Hepatocyte (in vitro differentiated cells): Measurements from ENCODE around the gene UBA1. TPM values are rescaled to one million over a fixed set of nuclear protein-coding genes. Genes with fewer than 3 reads are reported as not detected.
A peak's percentile ranks its signal among the peaks of the same experiment; 100 is the strongest.

Experiments
- DNase-seq: peaks from one replicate; pipeline ENCODE4 v3.0.0-alpha.2; 2016; ENCODE audit warnings: low spot score
- H2AFZ ChIP-seq: fragments of 200-600 bp; sonication (generic); 2 replicates; pipeline ENCODE4 v1.6.0; 2016; ENCODE audit warnings: antibody characterized with exemption, mild to moderate bottlenecking
- H3K27ac ChIP-seq: fragments of 200-600 bp; sonication (generic); 2 replicates; pipeline ENCODE4 v1.5.1; 2016; ENCODE audit warnings: mild to moderate bottlenecking
- H3K27me3 ChIP-seq: fragments of 200-600 bp; sonication (generic); 2 replicates; pipeline ENCODE4 v1.6.1; 2016
- H3K36me3 ChIP-seq: fragments of 200-600 bp; sonication (generic); replicated peaks from 2 replicates; pipeline ENCODE4 v1.5.1; 2016; ENCODE audit warnings: low read depth; ENCODE audit not compliant: insufficient read depth
- H3K4me1 ChIP-seq: fragments of 200-600 bp; sonication (generic); 2 replicates; pipeline ENCODE4 v1.5.1; 2016; ENCODE audit warnings: mild to moderate bottlenecking, moderate library complexity; ENCODE audit not compliant: insufficient read depth
- H3K4me2 ChIP-seq: fragments of 200-600 bp; sonication (generic); 2 replicates; pipeline ENCODE4 v1.6.0; 2016
- H3K4me3 ChIP-seq: fragments of 200-600 bp; sonication (generic); 2 replicates; pipeline ENCODE4 v1.5.1; 2016; ENCODE audit warnings: mild to moderate bottlenecking
- H3K79me2 ChIP-seq: fragments of 200-600 bp; sonication (generic); 2 replicates; pipeline ENCODE4 v1.6.0; 2017; ENCODE audit warnings: mild to moderate bottlenecking
- H3K9me2 ChIP-seq: fragments of 200-600 bp; sonication (generic); replicated peaks from 2 replicates; pipeline ENCODE4 v1.6.0; 2017; ENCODE audit warnings: mild to moderate bottlenecking; ENCODE audit not compliant: insufficient read depth
- H3K9me3 ChIP-seq: fragments of 200-600 bp; sonication (generic); 2 replicates; pipeline ENCODE4 v1.5.1; 2016; ENCODE audit warnings: low read depth, mild to moderate bottlenecking
- H4K20me1 ChIP-seq: fragments of 200-600 bp; sonication (generic); 2 replicates; pipeline ENCODE4 v1.6.0; 2016; ENCODE audit warnings: mild to moderate bottlenecking; ENCODE audit not compliant: insufficient read depth, poor library complexity, severe bottlenecking
- EZH2 ChIP-seq: fragments of 200-600 bp; sonication (generic); IDR thresholded peaks from 2 replicates; pipeline ENCODE4 v1.6.1; 2016; ENCODE audit warnings: antibody characterized with exemption, mild to moderate bottlenecking, borderline replicate concordance
- EZH2phosphoT487 ChIP-seq: fragments of 200-600 bp; sonication (generic); IDR thresholded peaks from one replicate; pipeline ENCODE4 v1.6.1; 2018; ENCODE audit warnings: antibody characterized with exemption, mild to moderate bottlenecking, low read depth, moderate library complexity; ENCODE audit not compliant: unreplicated experiment, severe bottlenecking
- WGBS: methylation state at CpG from one replicate; pipeline ENCODE4 v1.1.6; 2016; ENCODE audit warnings: low lambda C conversion rate; ENCODE audit errors: missing lambda C conversion rate; 5-methylcytosine and 5-hydroxymethylcytosine counted together
- polyA plus RNA-seq: library from polyadenylated mRNA; unstranded; fragments of >200 nt; fragmentation: Nextera tagmentation; extraction: Ambion mirVana; gene quantifications from 2 replicates; pipeline ENCODE4 v1.2.1, GENCODE V29; 2016
- total RNA-seq: library from RNA; depleted of rRNA; stranded (reverse); fragments of >200 nt; gene quantifications from 2 replicates; pipeline ENCODE4 v1.2.3, GENCODE V29; 2014
- TF ChIP-seq, protein P1 (sequence below): fragments of 200-600 bp; sonication (generic); IDR thresholded peaks from 2 replicates; pipeline ENCODE4 v1.5.1; 2016; ENCODE audit warnings: antibody characterized with exemption, mild to moderate bottlenecking; ENCODE audit not compliant: poor library complexity

The UBA1 gene
- total and polyA plus RNA-seq, 2 experiments from 2014 or later = 236 to 253 TPM

DNA sequence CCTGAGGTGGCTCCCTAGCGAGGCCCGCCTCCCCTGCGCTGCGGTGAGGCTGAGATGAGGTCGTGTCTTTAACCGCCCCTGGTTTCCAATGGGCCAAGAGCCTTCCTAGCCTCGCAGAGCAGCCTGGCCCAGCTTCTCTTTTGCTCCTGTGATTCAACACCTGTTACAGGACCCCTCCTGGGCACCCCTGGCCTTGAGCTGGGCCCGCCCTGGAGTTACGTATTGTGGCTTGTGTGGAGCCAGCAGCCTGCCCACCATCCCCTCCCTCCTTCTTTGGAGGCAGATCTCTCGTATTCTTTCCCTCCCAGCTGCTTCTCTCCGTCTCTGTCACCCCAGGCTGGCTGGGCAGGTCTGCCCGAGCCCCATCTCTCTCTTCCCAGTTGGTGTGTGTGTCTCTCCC is 19.3 kb upstream of the UBA1 start:
- no peak for TF ChIP-seq EZH2
- TF ChIP-seq, protein P1, sequence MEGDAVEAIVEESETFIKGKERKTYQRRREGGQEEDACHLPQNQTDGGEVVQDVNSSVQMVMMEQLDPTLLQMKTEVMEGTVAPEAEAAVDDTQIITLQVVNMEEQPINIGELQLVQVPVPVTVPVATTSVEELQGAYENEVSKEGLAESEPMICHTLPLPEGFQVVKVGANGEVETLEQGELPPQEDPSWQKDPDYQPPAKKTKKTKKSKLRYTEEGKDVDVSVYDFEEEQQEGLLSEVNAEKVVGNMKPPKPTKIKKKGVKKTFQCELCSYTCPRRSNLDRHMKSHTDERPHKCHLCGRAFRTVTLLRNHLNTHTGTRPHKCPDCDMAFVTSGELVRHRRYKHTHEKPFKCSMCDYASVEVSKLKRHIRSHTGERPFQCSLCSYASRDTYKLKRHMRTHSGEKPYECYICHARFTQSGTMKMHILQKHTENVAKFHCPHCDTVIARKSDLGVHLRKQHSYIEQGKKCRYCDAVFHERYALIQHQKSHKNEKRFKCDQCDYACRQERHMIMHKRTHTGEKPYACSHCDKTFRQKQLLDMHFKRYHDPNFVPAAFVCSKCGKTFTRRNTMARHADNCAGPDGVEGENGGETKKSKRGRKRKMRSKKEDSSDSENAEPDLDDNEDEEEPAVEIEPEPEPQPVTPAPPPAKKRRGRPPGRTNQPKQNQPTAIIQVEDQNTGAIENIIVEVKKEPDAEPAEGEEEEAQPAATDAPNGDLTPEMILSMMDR = no peak
- TF ChIP-seq EZH2phosphoT487 = no peak
- Histone ChIP-seq H2AFZ (no peak overlapping the region), H3K4me2 (no peak overlapping the region)

DNA sequence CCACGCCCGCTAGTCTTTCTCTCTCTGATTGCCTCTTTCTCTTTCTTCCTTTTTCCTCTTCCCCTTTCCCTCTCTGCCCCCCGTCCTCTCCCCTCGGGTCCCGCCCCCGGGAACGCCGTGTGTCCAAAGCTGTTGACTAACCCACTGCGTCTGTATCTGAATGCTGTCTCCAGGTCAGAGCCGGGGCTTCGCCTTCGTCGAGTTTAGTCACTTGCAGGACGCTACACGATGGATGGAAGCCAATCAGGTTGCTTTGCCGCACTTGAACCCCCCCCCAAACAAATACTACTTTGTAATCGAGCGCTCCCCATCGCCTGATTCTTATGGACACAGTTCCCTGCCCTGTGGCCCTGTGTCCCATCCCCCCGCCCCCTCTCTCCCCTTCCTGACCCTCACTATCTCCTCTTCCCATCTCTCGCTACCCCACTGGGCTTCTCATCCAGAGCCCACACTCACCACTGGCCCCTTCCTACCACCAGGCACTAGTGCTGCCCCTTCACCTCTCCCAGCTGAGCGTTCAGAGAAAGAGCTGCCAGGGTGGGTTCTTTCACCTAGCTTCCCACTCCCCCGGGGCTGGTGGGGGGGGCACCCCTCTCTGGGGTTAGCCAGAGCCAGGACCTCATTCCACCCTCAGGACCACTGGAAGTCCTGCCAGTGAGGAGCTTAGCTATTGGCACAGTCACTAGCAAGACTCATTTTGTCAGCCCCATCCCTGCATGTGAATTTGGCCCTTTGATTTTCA is 18.6 kb upstream of the UBA1 start:
- Histone ChIP-seq H3K36me3 (no peaks in the 10 kb centered on the region), H3K27ac (no peak overlapping the region), H3K9me3 (no peaks in the 10 kb centered on the region), H4K20me1 (no peaks in the 10 kb centered on the region), H3K79me2 (no peaks in the 10 kb centered on the region), H3K9me2 (no peaks in the 10 kb centered on the region), H3K4me2 (no peak overlapping the region), H3K27me3 (no peaks in the 10 kb centered on the region), H3K4me3 (no peak overlapping the region), H2AFZ (no peak overlapping the region), H3K4me1 (no peaks in the 10 kb centered on the region)
- DNase-seq = peak; percentile 2
- WGBS = 91% methylated on average over 14 of the region's 23 CpGs
- TF ChIP-seq EZH2 = no peak

More for the DNA sequence above, 19.3 kb upstream of the UBA1 start:
- no peaks in the 10 kb centered on the region for H3K79me2 ChIP-seq
- no peak overlapping the region for H3K4me3 ChIP-seq
- H4K20me1 ChIP-seq = no peaks in the 10 kb centered on the region
- no peaks in the 10 kb centered on the region for H3K9me3 ChIP-seq
- H3K9me2 ChIP-seq = no peaks in the 10 kb centered on the region
- H3K27ac ChIP-seq = no peak overlapping the region
- no peaks in the 10 kb centered on the region for H3K27me3 ChIP-seq
- no peaks in the 10 kb centered on the region for H3K4me1 ChIP-seq
- no peaks in the 10 kb centered on the region for H3K36me3 ChIP-seq
- no peak for DNase-seq
- 87% methylated on average over 12 of the region's 12 CpGs for WGBS

DNA sequence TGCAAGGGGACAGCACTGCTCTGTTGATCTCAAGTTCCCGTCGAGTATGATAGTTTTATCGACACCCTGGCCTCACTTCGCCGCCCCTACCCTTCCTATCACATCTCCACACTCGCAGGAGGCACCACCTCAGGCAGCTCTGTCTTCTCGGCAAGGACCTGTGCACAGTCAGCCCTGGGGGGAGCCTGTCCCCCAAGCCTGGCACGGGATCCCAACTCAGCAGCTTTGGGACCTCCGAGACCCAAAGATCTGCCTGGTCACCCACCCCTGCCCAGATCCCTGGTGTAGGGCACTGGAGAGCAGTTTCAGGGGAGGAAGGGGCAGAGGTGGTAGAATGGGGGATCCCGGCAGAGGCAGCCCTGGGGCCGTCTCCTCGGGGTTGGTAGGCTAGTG is 18.0 kb upstream of the UBA1 start:
- H3K27me3 ChIP-seq = no peaks in the 10 kb centered on the region
- H4K20me1 ChIP-seq = no peaks in the 10 kb centered on the region
- 91% methylated on average over 11 of the region's 12 CpGs for WGBS
- H3K4me3 ChIP-seq = no peak overlapping the region
- H3K79me2 ChIP-seq = no peaks in the 10 kb centered on the region
- no peaks in the 10 kb centered on the region for H3K4me1 ChIP-seq
- no peaks in the 10 kb centered on the region for H3K9me2 ChIP-seq
- H2AFZ ChIP-seq = no peak overlapping the region
- TF ChIP-seq EZH2phosphoT487 (no peak), EZH2 (no peak)
- TF ChIP-seq, protein P1 = no peak
- no peak overlapping the region for H3K27ac ChIP-seq
- H3K9me3 ChIP-seq = no peaks in the 10 kb centered on the region
- no peak overlapping the region for H3K4me2 ChIP-seq
- DNase-seq = no peak
- H3K36me3 ChIP-seq = no peaks in the 10 kb centered on the region

DNA sequence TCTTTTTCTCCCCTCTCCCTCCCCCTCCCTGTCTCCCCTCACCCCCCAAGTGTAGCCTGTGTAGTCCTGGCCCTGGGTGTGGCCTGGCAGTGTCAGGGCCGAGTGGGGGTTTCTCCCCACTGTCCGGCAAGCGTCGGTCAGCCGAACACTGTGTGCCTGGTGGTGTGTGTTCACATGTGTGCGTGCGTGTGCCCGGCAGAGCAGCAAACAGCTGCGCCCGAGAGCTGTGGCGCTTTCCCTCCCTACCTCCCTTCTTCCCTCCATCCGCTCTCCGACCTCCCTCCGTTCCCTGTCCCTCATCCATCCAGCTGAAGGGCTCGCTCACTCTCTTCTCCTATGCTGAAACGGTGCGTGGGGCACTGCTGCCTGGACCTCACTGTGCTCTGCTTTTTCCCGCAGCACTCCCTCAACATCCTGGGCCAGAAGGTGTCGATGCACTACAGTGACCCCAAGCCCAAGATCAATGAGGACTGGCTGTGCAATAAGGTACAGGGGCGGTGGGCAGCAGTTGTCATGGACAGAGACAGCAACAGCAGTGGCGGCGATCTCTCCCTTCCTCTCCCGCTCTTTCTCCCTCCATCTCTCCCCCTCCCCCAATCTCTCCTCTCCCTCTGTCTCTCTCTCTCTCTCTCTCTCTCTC is 17.4 kb upstream of the UBA1 start:
- Histone ChIP-seq H3K27me3 (no peaks in the 10 kb centered on the region), H3K4me1 (no peaks in the 10 kb centered on the region), H4K20me1 (no peaks in the 10 kb centered on the region), H3K27ac (no peak overlapping the region), H3K36me3 (no peaks in the 10 kb centered on the region), H3K9me2 (no peaks in the 10 kb centered on the region), H3K4me2 (no peak overlapping the region), H2AFZ (no peak overlapping the region), H3K9me3 (no peaks in the 10 kb centered on the region), H3K79me2 (no peaks in the 10 kb centered on the region), H3K4me3 (no peak overlapping the region)
- TF ChIP-seq, protein P1 = no peak
- TF ChIP-seq EZH2phosphoT487 (no peak), EZH2 (no peak)
- WGBS = 93% methylated on average over 19 of the region's 23 CpGs
- no peak for DNase-seq
